Stomach (tissue), 4 donors: ENCODE measurements around the gene ZNF81.

Source experiments
- POLR2A ChIP-seq, 4 donors: fragments of 450-650 bp; IDR thresholded peaks; one replicate each; pipeline ENCODE4 v1.6.1; 2016; ENCODE audit warnings: antibody characterized with exemption in 4 of 4, control low read depth in 2 of 4, mild to moderate bottlenecking in 1 of 4, moderate library complexity in 1 of 4
- POLR2AphosphoS5 ChIP-seq, 3 donors: sonication (generic); formaldehyde crosslinking; IDR thresholded peaks; one replicate each; pipeline ENCODE4 v1.6.1; 2016; ENCODE audit warnings: antibody characterized with exemption in 3 of 3
- TF ChIP-seq, protein P1 (sequence below), 7 experiments: fragments of 450-650 bp in 4 of 7; fragments of 200-600 bp in 3 of 7; sonication (generic) in 3 of 7; IDR thresholded peaks; one replicate each; pipeline ENCODE4 v1.5.1; 2016 to 2019; ENCODE audit warnings: antibody characterized with exemption in 7 of 7, control low read depth in 2 of 7, mild to moderate bottlenecking in 1 of 7

DNA sequence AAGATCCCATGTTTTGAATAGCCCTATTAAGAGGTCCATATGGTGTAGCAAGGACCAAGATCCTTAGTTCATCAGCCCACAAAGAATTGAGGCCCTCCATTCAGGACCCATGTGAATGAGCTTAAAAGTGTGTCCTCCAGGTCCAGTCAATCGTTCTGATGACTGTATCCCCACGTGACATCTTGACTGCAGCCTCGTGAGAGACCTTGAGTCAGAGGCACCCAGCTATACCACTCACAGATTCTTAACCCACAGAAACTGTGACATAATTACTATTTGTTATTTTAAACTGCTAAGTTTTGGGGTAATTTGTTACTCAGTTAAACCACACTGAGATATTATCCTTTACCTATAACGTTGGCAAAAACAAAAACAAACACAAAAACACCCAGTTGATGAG is 104.7 kb downstream of the ZNF81 start:
- TF ChIP-seq, protein P1, sequence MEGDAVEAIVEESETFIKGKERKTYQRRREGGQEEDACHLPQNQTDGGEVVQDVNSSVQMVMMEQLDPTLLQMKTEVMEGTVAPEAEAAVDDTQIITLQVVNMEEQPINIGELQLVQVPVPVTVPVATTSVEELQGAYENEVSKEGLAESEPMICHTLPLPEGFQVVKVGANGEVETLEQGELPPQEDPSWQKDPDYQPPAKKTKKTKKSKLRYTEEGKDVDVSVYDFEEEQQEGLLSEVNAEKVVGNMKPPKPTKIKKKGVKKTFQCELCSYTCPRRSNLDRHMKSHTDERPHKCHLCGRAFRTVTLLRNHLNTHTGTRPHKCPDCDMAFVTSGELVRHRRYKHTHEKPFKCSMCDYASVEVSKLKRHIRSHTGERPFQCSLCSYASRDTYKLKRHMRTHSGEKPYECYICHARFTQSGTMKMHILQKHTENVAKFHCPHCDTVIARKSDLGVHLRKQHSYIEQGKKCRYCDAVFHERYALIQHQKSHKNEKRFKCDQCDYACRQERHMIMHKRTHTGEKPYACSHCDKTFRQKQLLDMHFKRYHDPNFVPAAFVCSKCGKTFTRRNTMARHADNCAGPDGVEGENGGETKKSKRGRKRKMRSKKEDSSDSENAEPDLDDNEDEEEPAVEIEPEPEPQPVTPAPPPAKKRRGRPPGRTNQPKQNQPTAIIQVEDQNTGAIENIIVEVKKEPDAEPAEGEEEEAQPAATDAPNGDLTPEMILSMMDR (IDR thresholded peaks at IDR 0.05) = no peak
- TF ChIP-seq POLR2A (IDR thresholded peaks at IDR 0.05) (no peak), POLR2AphosphoS5 (IDR thresholded peaks at IDR 0.05) (no peak)
